Ovary (tissue), 9 donors: ENCODE data around the gene FRMD1. TPM values are rescaled to one million over a fixed set of nuclear protein-coding genes. Genes with fewer than 3 reads are reported as not detected.

Experiments
- DNase-seq, 5 donors: peaks; one replicate each; pipeline ENCODE4 v3.0.0-alpha.2; 2019 to 2020
- H3K27ac ChIP-seq, 2 donors: fragments of 200-600 bp; one replicate each; pipeline versions ENCODE4 v1.5.1 to v1.8.0; 2019 to 2022
- H3K27me3 ChIP-seq: fragments of 200-600 bp; one replicate; pipeline ENCODE4 v1.8.0; 2022
- H3K36me3 ChIP-seq: fragments of 200-600 bp; sonication (generic); one replicate; pipeline ENCODE4 v1.5.1; 2019
- H3K4me1 ChIP-seq: one replicate; pipeline ENCODE4 v1.8.1; 2013; ENCODE audit warnings: mild to moderate bottlenecking, moderate library complexity; ENCODE audit not compliant: insufficient read depth
- H3K4me3 ChIP-seq: fragments of 200-600 bp; sonication (generic); one replicate; pipeline ENCODE4 v1.5.1; 2017
- H3K9me3 ChIP-seq, 2 donors: fragments of 200-600 bp in 1 of 2; sonication (generic) in 1 of 2; one replicate each; pipeline versions ENCODE4 v1.5.1 to v1.8.1; 2013 to 2019; ENCODE audit warnings: mild to moderate bottlenecking in 1 of 2, moderate library complexity in 1 of 2
- CTCF ChIP-seq, 3 donors: fragments of 450-650 bp in 2 of 3; fragments of 200-600 bp in 1 of 3; IDR thresholded peaks; one replicate each; pipeline versions ENCODE4 v1.5.1 to v1.8.0; 2016 to 2022; ENCODE audit warnings: antibody characterized with exemption in 3 of 3, mild to moderate bottlenecking in 1 of 3
- EP300 ChIP-seq: sonication (generic); formaldehyde crosslinking; IDR thresholded peaks from one replicate; pipeline ENCODE4 v1.6.1; 2017; ENCODE audit warnings: antibody characterized with exemption
- POLR2A ChIP-seq: fragments of 450-650 bp; IDR thresholded peaks from one replicate; pipeline ENCODE4 v1.6.1; 2017; ENCODE audit warnings: antibody characterized with exemption, mild to moderate bottlenecking, moderate library complexity
- WGBS, 3 donors: extraction: QIAGEN DNeasy Blood & Tissue Kit in 1 of 3; methylation state at CpG; one replicate each; pipeline versions ENCODE4 v1.1.5 to v1.1.7; 2013 to 2017; 5-methylcytosine and 5-hydroxymethylcytosine counted together
- intact Hi-C, 4 donors: fragments of 100-400 bp; cut with DNase I; formaldehyde crosslinking; loops; one replicate each; pipeline versions ENCODE4 v1.11.0 to v1.15.1; 2022 to 2023
- polyA plus RNA-seq, 2 donors: library from polyadenylated mRNA; stranded (reverse); fragments of 200-250 nt in 1 of 2; fragments of 350-450 nt in 1 of 2; fragmentation: Illumina TruSeq in 1 of 2; extraction: RNeasy Lipid Tissue Mini Kit (QIAGEN cat#74804) in 1 of 2; gene quantifications; one replicate each; pipeline ENCODE4 v1.2.3, GENCODE V29; 2013 to 2014
- total RNA-seq, 7 donors: library from RNA; depleted of rRNA in 2 of 7; stranded (reverse); fragments of >200 nt in 2 of 7; fragmentation: NEBNext Ultra II Directional in 3 of 7; extraction: Animal tissue kit (Norgen Biotek cat#: 25700) in 3 of 7; gene quantifications; one replicate each; pipeline versions ENCODE4 v1.1.0 to v1.2.4, GENCODE V29; 2016 to 2023
- donor health status: DM: no; HTN: no; CAD: no; lungs with moderate emphysema.
- donor health status: DM: no; HTN: no; CAD: no.
- donor health status: Bipolar disorder and iron deficiency.
- donor health status: DM: yes; HTN: yes; CAD: no.
- donor health status: DM: no; HTN: no; CAD: no.
- donor health status: DM: yes; HTN: yes; CAD: no.

Gene FRMD1
- total and polyA plus RNA-seq, 9 donors: 0.10 to 0.48 (median 0.31) TPM; not detected in 2

- intact Hi-C loops: no loop called here
- H3K9me3 ChIP-seq: no peaks in the 10 kb centered on the region
- H3K4me1 ChIP-seq: no peaks in the 10 kb centered on the region
- no peaks in the 10 kb centered on the region for H3K36me3 ChIP-seq
- H3K27me3 ChIP-seq: no peaks in the 10 kb centered on the region
- 65 to 83% (median 77%) methylated on average over 14 of the region's 14 CpGs for WGBS, 3 donors
- no peak for TF ChIP-seq EP300
- no peak for TF ChIP-seq CTCF (IDR thresholded peaks at IDR 0.05)
- TF ChIP-seq POLR2A: no peak
- H3K4me3 ChIP-seq: no peak overlapping the region
- H3K27ac ChIP-seq: no peak overlapping the region
- peak in 1 of 5 donors; percentile 36 for DNase-seq
Measured at GRCh38 chr6:168031411-168031971, 47.5 kb downstream of the FRMD1 start.

- no peaks in the 10 kb centered on the region for H3K27me3 ChIP-seq
- no peak for TF ChIP-seq CTCF (IDR thresholded peaks at IDR 0.05)
- TF ChIP-seq EP300: no peak
- TF ChIP-seq POLR2A: no peak
- H3K36me3 ChIP-seq: no peaks in the 10 kb centered on the region
- intact Hi-C loops: no loop called here
- H3K27ac ChIP-seq: no peak overlapping the region
- H3K4me3 ChIP-seq: no peak overlapping the region
- DNase-seq: no peak
- 48 to 60% (median 57%) methylated on average over 2 of the region's 2 CpGs for WGBS, 3 donors
- peaks cover 2% of the 10 kb centered on the region for H3K4me1 ChIP-seq
- no peaks in the 10 kb centered on the region for H3K9me3 ChIP-seq
Measured at GRCh38 chr6:168030908-168031307, 48.1 kb downstream of the FRMD1 start.

- TF ChIP-seq CTCF (IDR thresholded peaks at IDR 0.05) (no peak), POLR2A (no peak), EP300 (no peak)
- Histone ChIP-seq H3K36me3 (no peaks in the 10 kb centered on the region), H3K9me3 (no peaks in the 10 kb centered on the region), H3K4me3 (no peak overlapping the region), H3K27me3 (no peaks in the 10 kb centered on the region), H3K4me1 (peaks cover 4% of the 10 kb centered on the region), H3K27ac (no peak overlapping the region)
- intact Hi-C loops: no loop called here
- 58 to 65% (median 60%) methylated on average over 5 of the region's 5 CpGs for WGBS, 3 donors
- no peak for DNase-seq
Measured at GRCh38 chr6:168030218-168030746, 48.7 kb downstream of the FRMD1 start.

- Histone ChIP-seq H3K4me3 (no peak overlapping the region), H3K9me3 (no peaks in the 10 kb centered on the region), H3K4me1 (peaks cover 4% of the 10 kb centered on the region), H3K27ac (no peak overlapping the region), H3K27me3 (no peaks in the 10 kb centered on the region), H3K36me3 (no peaks in the 10 kb centered on the region)
- WGBS, 3 donors: 84 to 89% (median 87%) methylated on average over 14 of the region's 14 CpGs
- intact Hi-C loops: no loop called here
- TF ChIP-seq CTCF (IDR thresholded peaks at IDR 0.05) (no peak), EP300 (no peak), POLR2A (no peak)
- no peak for DNase-seq
Measured at GRCh38 chr6:168029459-168030217, 49.4 kb downstream of the FRMD1 start.
